HG03460 (cell line): Measurements from ENCODE around the gene DNAH8.
"Not testable (repeated sequence)": the region's sequence is repeated elsewhere in the genome, so short reads cannot be mapped to it uniquely, and the experiment has no call there.

Experiments
- ATAC-seq: cut with Tn5 transposase; IDR thresholded peaks from one replicate; pipeline ENCODE4 v1.9.1; 2021; ENCODE audit not compliant: unreplicated experiment

The DNAH8 gene

DNA sequence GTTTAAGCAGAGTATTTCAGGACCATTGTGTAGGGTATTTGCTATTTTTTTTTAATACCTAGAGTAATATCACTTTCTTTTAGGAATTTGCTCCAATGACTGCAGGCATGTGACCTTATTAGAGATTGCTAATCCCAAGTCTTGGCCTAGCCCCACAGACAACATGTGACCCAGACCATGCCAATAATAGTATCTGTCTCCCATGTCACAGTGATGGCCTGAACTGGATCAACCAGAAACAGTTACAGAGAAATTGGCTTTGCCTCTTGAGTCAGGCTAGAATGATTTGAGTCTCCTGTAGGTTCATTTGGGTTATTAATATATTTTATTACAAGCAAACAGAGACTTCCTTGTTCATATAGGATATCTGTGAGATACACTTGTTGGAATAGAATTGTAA lies 116.8 kb downstream of the DNAH8 start:
- ATAC-seq, result no peak

- ATAC-seq, result no peak
These were observed 118.2 kb downstream of the DNAH8 start for GRCh38 chr6:38833320-38833719.

- ATAC-seq, result no peak
These were observed 121.5 kb downstream of the DNAH8 start for GRCh38 chr6:38836585-38836984.

DNA sequence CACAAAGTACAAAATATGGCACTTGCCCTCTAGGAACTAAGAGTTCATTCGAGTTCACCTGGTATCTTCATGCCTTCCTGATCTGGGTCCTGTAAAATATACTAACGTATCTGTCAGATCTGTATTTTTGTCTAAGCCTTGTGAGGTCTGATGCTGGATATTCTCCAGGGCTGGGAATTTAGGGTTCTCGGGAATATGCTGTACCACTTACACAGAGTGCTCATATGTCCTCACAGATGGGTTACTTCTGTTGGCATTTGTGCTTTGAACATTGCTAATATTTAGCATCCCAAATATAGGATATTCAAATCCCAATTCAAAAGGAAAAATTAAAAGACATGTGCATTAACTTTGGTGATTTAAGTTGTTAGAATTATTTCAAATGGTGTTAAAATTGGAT lies 122.0 kb downstream of the DNAH8 start:
- ATAC-seq, result no peak

DNA sequence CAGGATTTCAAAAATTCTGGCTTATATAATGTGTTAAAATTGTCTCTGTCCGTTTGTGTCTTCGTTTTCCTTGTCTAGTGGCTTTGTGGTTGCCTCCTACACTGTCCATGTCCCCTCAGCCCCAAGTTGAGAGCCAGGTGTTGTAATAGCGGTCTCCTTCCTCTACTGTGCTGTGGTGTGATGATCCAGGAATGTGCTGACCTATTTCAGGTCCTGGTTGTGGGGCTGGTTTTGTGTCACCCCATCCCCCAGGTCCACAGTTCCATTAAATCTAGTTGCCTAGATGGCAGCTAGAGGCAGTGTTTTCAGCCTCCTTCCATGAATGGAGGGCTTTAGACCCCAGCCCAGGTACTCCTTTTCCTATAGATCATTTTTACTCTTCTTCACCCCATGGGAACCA lies 128.7 kb downstream of the DNAH8 start:
- ATAC-seq, result no peak

DNA sequence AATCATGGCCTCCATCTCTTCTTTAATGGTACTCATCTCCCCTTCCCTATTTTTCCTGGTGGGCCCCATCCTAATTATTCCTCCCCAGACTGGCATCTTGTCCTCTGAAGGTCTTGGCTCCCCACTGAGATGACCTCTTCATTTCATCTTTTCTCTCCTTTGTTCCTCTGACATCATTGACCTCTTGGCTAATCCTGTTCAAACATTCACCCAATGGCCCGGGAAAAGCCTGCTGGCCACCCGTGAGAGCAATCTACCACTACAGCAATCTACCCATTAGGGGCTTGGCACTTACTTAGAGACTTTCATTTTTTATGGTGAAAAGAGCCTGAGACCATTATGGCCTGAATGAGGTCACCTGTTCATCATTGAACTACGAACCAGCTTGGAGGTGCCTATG lies 130.8 kb downstream of the DNAH8 start:
- ATAC-seq, result no peak

- ATAC-seq, result no peak
These were observed 131.2 kb downstream of the DNAH8 start for GRCh38 chr6:38846361-38846760.

DNA sequence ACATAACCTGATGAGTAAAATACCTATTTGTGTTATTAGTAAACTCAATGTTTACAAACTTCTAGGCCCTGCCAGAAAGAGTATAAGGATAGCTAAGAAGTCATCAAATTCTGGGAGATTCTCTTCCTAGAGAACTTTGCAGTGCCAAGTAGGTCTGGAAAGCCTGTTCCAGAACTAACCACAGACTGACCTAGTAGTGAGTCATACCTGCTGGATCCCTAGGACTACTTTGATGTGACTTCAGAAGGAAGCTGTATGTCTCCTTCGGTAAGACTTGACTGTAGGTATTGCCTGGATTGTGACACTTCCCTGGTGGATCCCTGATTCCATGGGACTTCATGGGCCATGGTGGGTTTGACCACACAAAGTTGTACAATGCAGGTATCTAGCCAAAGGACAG lies 131.7 kb downstream of the DNAH8 start:
- no peak for ATAC-seq

GRCh38 chr6:38847497-38847896 lies 132.4 kb downstream of the DNAH8 start:
- no peak for ATAC-seq

- no peak for ATAC-seq
These were observed 133.6 kb downstream of the DNAH8 start for GRCh38 chr6:38848760-38849159.

DNA sequence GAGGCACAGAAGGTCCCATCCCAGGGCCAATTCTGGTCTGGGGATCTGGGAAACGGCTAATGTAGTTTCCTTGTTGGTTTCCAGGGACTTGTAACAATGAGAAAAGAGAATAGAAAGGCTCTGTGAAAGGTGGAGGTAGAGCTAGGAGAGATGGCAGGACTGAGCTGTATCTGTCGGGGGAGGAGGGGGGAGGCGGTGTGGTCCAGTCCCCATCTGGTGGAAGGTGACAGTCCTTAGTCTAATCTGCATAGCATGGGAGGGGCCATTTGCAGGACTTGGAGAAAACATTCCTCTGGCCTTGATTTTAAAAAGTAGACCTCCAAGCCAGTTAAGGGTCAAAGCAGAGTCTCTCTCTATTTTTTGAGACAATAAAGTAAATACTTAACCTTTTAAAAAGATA lies 137.1 kb downstream of the DNAH8 start:
- no peak for ATAC-seq

GRCh38 chr6:38853236-38853635 lies 138.1 kb downstream of the DNAH8 start:
- no peak for ATAC-seq

DNA sequence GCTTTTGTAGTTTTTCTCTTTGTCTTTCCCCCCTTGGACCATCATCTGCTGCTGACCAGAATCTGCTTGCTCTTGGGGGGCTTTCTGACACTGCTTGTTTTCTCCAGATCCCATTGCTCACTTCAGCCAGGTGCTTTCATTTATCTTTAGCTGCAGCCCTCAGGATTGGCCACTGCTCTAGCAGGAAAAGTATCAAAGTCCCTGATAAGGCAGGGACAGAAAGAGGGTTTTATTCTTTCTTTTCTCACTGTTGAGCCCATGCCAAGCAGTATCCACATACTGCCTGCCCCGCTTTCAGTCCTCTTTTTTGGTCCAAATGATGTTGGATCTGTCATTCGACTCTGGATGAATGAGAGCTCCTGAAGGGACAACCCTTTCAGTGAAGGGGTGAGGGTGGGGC lies 141.4 kb downstream of the DNAH8 start:
- no peak for ATAC-seq

- no peak for ATAC-seq
These were observed 142.7 kb downstream of the DNAH8 start for GRCh38 chr6:38857815-38858214.

GRCh38 chr6:38860041-38860440 lies 144.9 kb downstream of the DNAH8 start:
- ATAC-seq, result no peak

- ATAC-seq, result no peak
These were observed 146.9 kb downstream of the DNAH8 start for GRCh38 chr6:38861926-38862401.

- ATAC-seq, result no peak
These were observed 150.5 kb downstream of the DNAH8 start for GRCh38 chr6:38865521-38866174.

- ATAC-seq, result no peak
These were observed 152.6 kb downstream of the DNAH8 start for GRCh38 chr6:38867726-38868125.

DNA sequence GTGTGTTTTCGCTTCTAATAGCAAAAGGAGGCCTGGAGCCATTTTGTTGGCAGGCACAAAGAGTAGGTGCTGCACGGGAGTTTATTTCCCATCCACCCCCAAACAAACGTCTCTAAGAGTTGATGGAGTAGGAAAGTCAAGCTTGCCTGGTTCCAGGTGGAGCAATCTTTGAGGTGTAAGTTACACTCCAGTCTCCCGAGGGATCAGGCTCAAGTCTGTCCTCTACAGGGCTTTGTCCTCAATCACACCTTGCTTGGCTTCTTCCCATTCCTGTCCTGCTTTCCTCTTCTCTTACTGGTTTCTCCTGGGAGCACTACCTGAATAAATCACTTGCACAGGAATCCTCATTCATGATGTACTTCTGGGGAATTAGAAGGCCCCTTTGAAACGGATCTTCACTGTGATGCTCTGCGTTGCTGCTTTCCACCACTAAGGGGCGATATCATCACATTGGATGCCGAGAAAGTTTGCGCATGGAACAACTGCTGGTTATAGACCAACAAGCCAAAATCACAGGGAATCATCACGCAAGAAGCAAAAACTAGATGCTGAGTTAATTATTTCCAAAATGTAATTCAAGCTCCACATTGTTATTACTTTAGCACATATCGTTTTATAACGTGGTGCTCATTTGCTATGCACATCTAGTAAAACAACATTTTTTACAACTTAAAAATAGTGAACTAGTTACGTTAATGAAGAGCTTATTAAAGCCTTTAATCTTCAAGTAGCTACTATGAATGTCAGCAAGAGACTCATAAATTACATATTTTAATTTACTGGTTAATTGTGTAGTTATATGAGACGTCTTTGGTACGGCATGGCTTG lies 156.8 kb downstream of the DNAH8 start:
- no peak for ATAC-seq

DNA sequence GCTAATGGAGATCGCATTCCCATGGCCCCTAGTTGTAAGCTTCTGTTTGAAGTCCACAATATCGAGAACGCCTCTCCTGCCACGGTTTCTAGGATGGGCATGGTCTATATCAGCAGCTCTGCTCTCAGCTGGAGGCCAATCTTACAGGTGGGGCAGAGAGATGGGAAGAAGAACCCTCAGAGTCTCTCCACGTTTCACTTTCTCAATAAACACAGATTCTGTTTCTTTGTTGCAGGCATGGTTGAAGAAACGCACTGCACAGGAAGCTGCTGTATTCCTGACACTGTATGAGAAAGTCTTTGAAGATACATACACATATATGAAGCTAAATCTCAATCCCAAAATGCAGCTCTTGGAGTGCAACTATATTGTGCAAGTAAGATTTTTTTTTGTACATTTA lies 157.9 kb downstream of the DNAH8 start:
- no peak for ATAC-seq

DNA sequence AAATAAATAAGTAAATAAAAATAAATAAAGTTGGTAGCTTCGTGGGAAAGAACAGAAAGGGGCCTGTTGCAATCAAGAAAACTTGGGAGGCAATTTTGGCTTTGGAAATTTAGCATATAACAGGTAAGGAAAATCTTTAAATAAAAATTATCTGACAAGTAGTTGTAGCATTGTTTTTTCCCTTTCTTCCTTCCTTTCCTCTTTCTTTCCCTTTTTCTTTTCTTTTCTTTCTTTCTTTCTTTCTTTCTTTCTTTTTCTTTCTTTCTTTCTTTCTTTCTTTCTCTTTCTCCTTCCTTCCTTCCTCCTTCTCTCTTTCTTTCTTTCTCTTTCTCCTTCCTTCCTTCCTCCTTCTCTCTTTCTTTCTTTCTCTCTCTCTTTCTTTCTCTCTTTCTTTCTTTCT lies 158.7 kb downstream of the DNAH8 start:
- ATAC-seq, result not testable (repeated sequence)

- peak; percentile 50 for ATAC-seq
These were observed 161.4 kb downstream of the DNAH8 start for GRCh38 chr6:38876475-38876874.
